Activated CD8-positive, alpha-beta T cell treated with anti-CD3 and anti-CD28 coated beads for 36 hours (primary cell): Measurements from ENCODE around the gene OR3A1. TPM values are rescaled to one million over a fixed set of nuclear protein-coding genes. Genes with fewer than 3 reads are reported as not detected.
"Not testable (repeated sequence)": the region's sequence is repeated elsewhere in the genome, so short reads cannot be mapped to it uniquely, and the experiment has no call there.

Experiments
- ATAC-seq: fragments of 200-7000 bp; cut with Tn5 transposase; one replicate; pipeline ENCODE4 v1.10.0; 2021; ENCODE audit warnings: mild to moderate bottlenecking, moderate library complexity
- CTCF ChIA-PET: fragments of 350-600 bp; sonication (Branson Sonifier 250); formaldehyde crosslinking; loops from one replicate; lab custom pipeline; 2021; ENCODE audit warnings: antibody characterized with exemption; lab: Charles Lee
- POLR2A ChIA-PET: fragments of 350-600 bp; sonication (Branson Sonifier 250); formaldehyde crosslinking; loops from one replicate; lab custom pipeline; 2021; ENCODE audit warnings: antibody characterized with exemption; lab: Charles Lee
- DNase-seq: peaks from one replicate; pipeline ENCODE4 v3.0.0-alpha.2; 2020
- H3K27ac Mint-ChIP-seq: one replicate; pipeline ENCODE4 v1.8.0; 2021; ENCODE audit warnings: mild to moderate bottlenecking, mixed read lengths
- H3K27me3 Mint-ChIP-seq: one replicate; pipeline ENCODE4 v1.8.0; 2021; ENCODE audit warnings: mixed read lengths
- H3K36me3 Mint-ChIP-seq: one replicate; pipeline ENCODE4 v1.8.0; 2021; ENCODE audit warnings: low read depth, mixed read lengths
- H3K4me1 Mint-ChIP-seq: one replicate; pipeline ENCODE4 v1.8.0; 2021; ENCODE audit warnings: low read depth, mixed read lengths
- H3K4me3 Mint-ChIP-seq: one replicate; pipeline ENCODE4 v1.8.0; 2021; ENCODE audit warnings: mild to moderate bottlenecking, moderate library complexity, mixed read lengths
- H3K9me3 Mint-ChIP-seq: one replicate; pipeline ENCODE4 v1.8.0; 2021; ENCODE audit warnings: mixed read lengths
- CTCF ChIP-seq: fragments of 200-600 bp; IDR thresholded peaks from one replicate; pipeline ENCODE4 v1.8.0; 2022; ENCODE audit warnings: antibody characterized with exemption, mild to moderate bottlenecking
- intact Hi-C: fragments of 100-400 bp; cut with micrococcal nuclease; formaldehyde crosslinking; loops from one replicate; pipeline ENCODE4 v1.10.0; 2022
- total RNA-seq, 2 experiments: library from RNA; stranded (reverse); gene quantifications; one replicate each; pipeline ENCODE4 v1.2.3, GENCODE V29; 2021

The OR3A1 gene, protein sequence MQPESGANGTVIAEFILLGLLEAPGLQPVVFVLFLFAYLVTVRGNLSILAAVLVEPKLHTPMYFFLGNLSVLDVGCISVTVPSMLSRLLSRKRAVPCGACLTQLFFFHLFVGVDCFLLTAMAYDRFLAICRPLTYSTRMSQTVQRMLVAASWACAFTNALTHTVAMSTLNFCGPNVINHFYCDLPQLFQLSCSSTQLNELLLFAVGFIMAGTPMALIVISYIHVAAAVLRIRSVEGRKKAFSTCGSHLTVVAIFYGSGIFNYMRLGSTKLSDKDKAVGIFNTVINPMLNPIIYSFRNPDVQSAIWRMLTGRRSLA
- under 1 TPM in 1 of 2 experiments, not detected in 1; 0.29 TPM for total RNA-seq

DNA sequence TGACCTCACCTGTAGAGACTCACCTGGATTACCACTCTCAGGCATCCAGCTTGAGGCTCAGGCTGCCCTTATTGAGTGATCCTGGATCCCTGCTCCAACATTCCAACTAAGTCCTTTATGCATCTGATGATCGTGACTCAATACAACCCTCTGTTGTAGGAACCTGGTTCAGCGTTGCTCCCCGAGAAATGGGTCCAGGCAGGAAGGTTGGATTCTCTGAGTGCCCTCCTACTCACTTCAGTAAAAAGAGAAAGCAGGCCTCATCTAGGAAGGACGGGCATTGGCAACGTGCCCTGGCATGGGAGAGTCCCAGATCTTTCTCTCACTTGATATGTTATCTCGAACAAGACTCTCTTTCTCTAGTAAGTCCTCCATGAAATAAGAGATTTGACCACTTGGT, at the start of gene OR3A1:
Gene OR3A1 (minus strand): TSS at position 101 of the 400 bp plus-strand sequence. CDS start 5,778 bp downstream, outside the sequence.
- no peaks in the 10 kb centered on the region for H3K9me3 Mint-ChIP-seq
- intact Hi-C loops: no loop called here
- DNase-seq (no peak), ATAC-seq (no peak)
- H3K27ac Mint-ChIP-seq: no peak within 1 kb of the TSS
- H3K4me1 Mint-ChIP-seq: no peaks in the 10 kb centered on the region
- H3K4me3 Mint-ChIP-seq: no peak within 1 kb of the TSS
- no peak for TF ChIP-seq CTCF
- H3K36me3 Mint-ChIP-seq: no peaks in the 10 kb centered on the region
- ChIA-PET POLR2A (no interaction called here), CTCF (no interaction called here)
- peaks cover 9% of the 10 kb centered on the region for H3K27me3 Mint-ChIP-seq

DNA sequence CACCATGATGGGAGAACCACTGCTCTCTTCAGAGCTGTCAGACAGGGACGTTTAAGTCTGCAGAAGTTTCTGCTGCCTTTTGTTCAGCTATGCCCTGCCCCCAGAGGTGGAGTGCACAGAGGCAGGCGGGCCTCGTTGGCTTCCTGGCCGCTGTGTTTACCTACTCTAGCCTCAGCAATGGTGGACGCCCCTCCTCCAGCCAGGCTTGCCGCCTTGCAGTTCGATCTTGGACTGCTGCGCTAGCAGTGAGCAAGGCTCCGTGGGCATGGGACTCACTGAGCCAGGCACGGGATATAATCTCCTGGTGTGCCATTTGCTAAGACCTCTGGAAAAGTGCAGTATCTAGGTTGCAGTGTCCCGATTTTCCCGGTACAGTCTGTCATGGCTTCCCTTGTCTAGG, 44.6 kb upstream of the OR3A1 start:
- CTCF ChIA-PET, POLR2A ChIA-PET, ATAC-seq, DNase-seq, H3K4me3 Mint-ChIP-seq, H3K9me3 Mint-ChIP-seq, H3K4me1 Mint-ChIP-seq, H3K27ac Mint-ChIP-seq, intact Hi-C loops, H3K36me3 Mint-ChIP-seq: not testable (repeated sequence)
- peaks cover 14% of the 10 kb centered on the region for H3K27me3 Mint-ChIP-seq

GRCh38 chr17:3335876-3336275, 37.7 kb upstream of the OR3A1 start:
- H3K4me1 Mint-ChIP-seq: no peaks in the 10 kb centered on the region
- no peak overlapping the region for H3K4me3 Mint-ChIP-seq
- H3K36me3 Mint-ChIP-seq: peaks cover 2% of the 10 kb centered on the region
- no peak for TF ChIP-seq CTCF
- no peak for ATAC-seq
- intact Hi-C loops: no loop called here
- DNase-seq: no peak
- peaks cover 11% of the 10 kb centered on the region for H3K9me3 Mint-ChIP-seq
- H3K27me3 Mint-ChIP-seq: peaks cover 7% of the 10 kb centered on the region
- no peak overlapping the region for H3K27ac Mint-ChIP-seq
- POLR2A ChIA-PET: no interaction called here
- CTCF ChIA-PET: no interaction called here

GRCh38 chr17:3318336-3318735, 20.2 kb upstream of the OR3A1 start:
- Mint-ChIP-seq H3K9me3 (no peaks in the 10 kb centered on the region), H3K4me1 (no peaks in the 10 kb centered on the region), H3K4me3 (no peak overlapping the region), H3K36me3 (no peaks in the 10 kb centered on the region), H3K27ac (no peak overlapping the region), H3K27me3 (peaks cover 6% of the 10 kb centered on the region)
- no peak for DNase-seq
- CTCF ChIA-PET: no interaction called here
- no peak for TF ChIP-seq CTCF
- ATAC-seq: no peak
- POLR2A ChIA-PET: no interaction called here
- intact Hi-C loops: no loop called here

- no peak overlapping the region for H3K27ac Mint-ChIP-seq
- no peak for ATAC-seq
- peaks cover 2% of the 10 kb centered on the region for H3K27me3 Mint-ChIP-seq
- no peak for DNase-seq
- CTCF ChIA-PET: no interaction called here
- H3K9me3 Mint-ChIP-seq: no peaks in the 10 kb centered on the region
- no peaks in the 10 kb centered on the region for H3K4me1 Mint-ChIP-seq
- POLR2A ChIA-PET: no interaction called here
- TF ChIP-seq CTCF: no peak
- intact Hi-C loops: no loop called here
- H3K4me3 Mint-ChIP-seq: no peak overlapping the region
- H3K36me3 Mint-ChIP-seq: no peaks in the 10 kb centered on the region
Measured at GRCh38 chr17:3316836-3317235, 18.7 kb upstream of the OR3A1 start.
